GM19023 (cell line): Measurements from ENCODE around the gene POLG2.
"Not testable (repeated sequence)": the region's sequence is repeated elsewhere in the genome, so short reads cannot be mapped to it uniquely, and the experiment has no call there.

Experiments
- ATAC-seq: cut with Tn5 transposase; IDR thresholded peaks from one replicate; pipeline ENCODE4 v1.9.1; 2021; ENCODE audit warnings: mild to moderate bottlenecking, moderate library complexity; ENCODE audit not compliant: unreplicated experiment

Gene POLG2

DNA sequence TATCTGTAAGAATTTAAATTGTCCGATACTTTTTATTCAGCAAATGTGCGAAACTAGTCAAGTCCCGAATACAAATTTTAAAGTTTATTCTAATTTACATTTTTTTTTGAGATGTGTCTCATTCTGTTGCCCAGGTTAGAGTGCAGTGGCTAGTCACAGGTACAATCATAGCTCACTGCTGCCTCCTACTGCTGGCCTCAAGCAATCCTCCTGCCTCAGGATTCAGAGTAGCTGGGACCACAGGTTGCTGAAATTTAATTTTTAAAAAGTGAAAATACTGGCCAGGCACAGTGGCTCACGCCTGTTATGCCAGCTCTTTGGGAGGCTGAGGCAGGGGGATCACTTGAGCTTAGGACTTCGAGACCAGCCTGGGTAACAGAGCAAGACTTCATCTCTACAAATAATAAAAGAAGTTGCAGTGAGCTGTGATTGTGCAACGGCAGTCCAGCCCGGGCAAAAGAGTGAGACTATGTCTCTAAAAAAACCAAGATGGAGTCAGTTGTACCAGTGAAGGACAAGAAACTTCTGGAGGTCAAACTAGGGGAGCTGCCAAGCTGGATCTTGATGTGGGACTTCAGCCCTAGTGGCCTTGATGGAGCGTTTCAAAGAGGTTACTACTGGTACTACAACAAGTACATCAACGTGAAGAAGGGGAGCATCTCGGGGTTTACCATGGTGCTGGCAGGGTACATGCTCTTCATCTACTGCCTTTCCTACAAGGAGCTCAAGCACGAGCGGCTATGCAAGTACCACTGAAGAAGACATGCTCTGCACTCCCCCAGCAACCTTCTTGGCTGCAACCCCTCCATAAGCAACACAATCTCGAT, 5.6 kb downstream of the POLG2 start:
- no peak for ATAC-seq

DNA sequence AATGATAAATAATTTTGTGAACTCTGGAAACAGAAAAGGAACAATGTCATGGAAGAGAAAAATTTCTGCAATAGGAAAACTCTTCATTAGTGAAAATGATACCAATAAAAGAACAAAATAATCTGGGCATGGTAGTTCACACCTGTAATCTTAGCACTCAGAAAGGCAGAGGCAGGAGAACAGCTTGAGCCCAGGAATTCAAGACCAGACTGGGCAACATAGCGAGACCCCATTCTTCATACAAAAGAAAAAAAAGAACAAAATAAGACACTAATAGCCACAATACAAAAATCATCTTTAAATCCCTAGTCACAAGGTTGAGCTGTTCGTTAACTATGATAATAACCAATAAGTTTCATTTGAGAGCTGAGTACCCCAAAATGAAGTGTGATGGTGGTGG, 8.6 kb downstream of the POLG2 start:
- ATAC-seq = no peak

- ATAC-seq = no peak
Observed at GRCh38 chr17:64484380-64484779, 12.5 kb downstream of the POLG2 start.

DNA sequence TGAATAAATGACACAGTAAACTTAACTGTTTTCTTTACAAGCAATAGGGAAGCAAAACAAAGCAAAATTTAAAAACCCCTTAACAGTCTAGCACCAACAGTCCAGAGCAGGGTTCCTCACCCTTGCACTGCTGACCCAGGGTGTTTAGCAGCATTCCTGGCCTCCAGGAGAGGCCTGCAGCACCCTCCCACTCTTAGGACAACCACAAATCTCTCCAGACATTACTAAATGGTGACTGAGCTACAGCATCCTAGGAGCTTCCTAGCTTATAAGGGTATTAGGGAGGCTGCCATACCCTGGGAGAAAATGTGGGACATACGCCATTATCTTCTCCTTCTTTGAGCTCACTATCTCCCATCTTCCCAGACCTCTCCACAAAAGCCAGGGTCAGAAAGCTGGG, 15.9 kb downstream of the POLG2 start:
- no peak for ATAC-seq

- no peak for ATAC-seq
Observed at GRCh38 chr17:64477849-64478248, 19.0 kb downstream of the POLG2 start.

DNA sequence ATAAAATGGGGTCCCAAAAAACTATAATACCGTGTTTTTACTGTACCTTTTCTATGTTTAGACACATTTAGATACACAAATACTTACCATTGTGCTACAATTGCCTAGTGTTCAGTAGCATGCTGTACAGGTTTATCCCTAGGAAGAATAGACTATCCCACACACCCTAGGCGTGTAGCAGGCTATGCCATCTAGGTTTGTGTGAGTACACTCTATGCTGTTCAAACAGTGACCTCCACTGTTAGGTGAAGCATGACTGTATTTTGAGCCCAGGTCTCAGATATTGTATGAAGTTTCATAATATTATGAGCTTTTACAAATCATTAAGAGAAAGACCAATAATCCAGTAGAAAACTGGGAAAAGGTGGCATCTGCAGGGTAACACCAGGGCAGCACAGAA, 24.3 kb downstream of the POLG2 start:
- ATAC-seq = no peak

- no peak for ATAC-seq
Observed at GRCh38 chr17:64471440-64471839, 25.4 kb downstream of the POLG2 start.

GRCh38 chr17:64470625-64471024, 26.2 kb downstream of the POLG2 start:
- no peak for ATAC-seq

GRCh38 chr17:64466834-64467233, 30.0 kb downstream of the POLG2 start:
- not testable (repeated sequence) for ATAC-seq

GRCh38 chr17:64466019-64466735, 30.7 kb downstream of the POLG2 start:
- ATAC-seq = no peak

DNA sequence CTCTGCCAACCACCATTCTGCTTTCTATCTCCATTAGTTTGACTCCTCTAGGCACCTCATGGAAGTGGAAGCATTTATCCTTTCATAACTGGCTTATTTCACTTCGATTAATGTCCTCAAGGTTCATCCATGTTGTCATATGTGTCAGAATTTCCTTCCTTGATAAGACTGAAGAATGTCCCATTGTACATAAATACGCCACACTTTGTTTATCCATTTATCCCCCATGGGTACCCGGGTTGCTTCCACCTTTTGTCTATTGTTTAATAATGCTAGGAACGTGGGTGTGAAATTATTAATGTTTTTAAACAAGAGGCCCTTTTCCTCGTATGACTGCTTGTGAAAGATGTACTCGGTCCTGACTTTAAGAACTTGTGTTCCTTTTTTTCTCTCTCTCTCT, 35.1 kb downstream of the POLG2 start:
- ATAC-seq = no peak

DNA sequence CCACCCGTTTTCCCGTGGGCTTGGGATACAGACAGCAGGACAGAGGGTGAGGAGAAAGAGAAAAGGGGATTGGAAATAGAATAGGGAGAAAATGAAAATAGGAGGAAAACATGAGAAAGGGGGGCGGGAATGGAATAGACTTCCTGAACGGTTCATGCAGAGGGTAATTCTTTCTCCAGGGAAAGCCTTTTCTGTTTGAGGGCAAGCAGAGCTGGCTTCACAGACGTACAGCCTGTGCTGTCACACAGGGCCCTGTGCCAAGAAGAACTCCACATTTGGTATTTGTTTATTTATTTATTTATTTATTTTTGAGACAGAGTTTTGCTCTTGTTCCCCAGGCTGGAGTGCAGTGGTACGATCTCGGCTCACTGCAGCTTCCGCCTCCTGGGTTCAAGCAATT, 35.9 kb downstream of the POLG2 start:
- no peak for ATAC-seq

DNA sequence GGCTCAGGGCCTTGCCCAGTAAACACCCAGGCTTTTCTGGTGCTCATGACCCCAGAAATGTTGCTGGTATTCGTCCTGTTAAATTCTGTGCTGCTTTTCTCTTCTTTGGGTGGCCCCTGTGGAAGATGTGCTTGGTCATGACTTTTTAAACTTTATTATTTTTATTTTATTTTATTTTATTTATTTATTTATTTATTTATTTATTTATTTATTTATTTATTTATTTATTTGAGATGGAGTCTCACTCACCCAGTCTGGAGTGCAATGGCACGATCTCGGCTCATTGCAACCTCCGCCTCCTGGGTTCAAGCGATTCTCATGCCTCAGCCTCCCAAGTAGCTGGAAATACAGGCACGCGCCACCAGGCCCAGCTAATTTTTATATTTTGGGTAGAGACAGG, 37.0 kb downstream of the POLG2 start:
- ATAC-seq = not testable (repeated sequence)

GRCh38 chr17:64459284-64459747, 37.5 kb downstream of the POLG2 start:
- no peak for ATAC-seq

DNA sequence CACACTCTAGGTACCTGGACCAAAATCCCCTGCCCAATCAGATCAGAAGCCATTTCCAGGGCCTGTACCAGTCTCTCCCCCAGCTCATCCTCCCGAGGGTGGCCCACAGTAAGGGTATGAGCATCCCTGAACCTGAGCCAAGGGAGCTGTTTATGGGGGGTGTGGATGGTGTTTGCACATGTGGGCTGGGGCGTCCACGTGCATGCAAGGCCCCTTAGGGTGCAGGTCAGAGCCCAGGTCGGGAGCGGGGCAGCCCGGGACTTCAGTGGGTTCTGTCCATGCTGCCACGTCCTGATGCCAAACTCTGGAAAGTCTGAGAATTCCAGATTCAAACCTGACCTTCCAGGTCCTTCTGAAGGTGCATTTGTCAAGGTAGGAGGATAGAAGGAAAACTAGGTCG, 38.1 kb downstream of the POLG2 start:
- ATAC-seq = no peak

- ATAC-seq = no peak
Observed at GRCh38 chr17:64457156-64457555, 39.7 kb downstream of the POLG2 start.

DNA sequence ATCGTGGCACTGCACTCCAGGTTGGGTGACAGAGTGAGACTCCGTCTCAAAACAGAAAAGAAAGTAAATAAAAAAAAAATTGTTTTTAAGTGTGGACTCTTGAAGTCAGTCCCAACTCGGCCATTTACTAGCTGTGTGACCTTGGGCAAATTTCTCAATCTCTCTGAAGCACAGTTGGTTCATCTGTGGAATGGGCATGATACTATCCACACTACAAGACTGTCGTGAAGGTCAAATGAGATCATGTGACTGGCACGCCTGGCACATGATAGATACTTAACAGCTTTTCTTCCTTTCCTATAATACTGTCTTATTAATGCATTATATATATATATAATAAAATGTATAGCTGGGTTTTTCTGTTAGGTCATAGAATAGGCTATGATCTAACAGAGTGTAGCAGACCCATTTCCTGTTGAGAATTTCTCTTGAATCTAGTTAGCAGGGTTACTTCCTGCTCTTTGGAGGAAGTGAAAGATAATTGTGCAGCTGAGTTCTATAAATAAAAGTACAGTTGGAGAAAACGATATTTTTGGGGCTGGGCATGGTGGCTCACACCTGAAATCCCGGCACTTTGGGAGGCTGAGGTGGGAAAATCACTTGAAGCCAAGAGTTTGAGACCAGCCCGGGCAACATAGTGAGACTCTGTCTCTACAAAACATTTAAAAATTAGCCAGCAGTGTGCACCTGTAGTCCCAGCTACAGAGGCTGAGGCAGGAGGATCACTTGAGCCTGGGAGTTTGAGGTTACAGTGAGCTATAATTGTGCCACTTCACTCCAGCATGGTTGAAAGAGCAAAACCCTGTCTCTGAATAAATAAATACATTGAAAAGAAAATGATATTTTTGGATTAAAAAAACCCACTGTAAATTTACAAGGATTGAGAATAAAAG, 40.6 kb downstream of the POLG2 start:
- no peak for ATAC-seq

GRCh38 chr17:64449545-64449944, 47.3 kb downstream of the POLG2 start:
- no peak for ATAC-seq

GRCh38 chr17:64448665-64449512, 48.0 kb downstream of the POLG2 start, which contains the start of gene MILR1:
MILR1 (plus strand) TSS chr17:64449115; CDS start chr17:64449169, 54 bp downstream.
- ATAC-seq = no peak

- no peak for ATAC-seq
Observed at GRCh38 chr17:64447526-64447925, 49.3 kb downstream of the POLG2 start.
